DOHH2 (cell line): ENCODE data around the gene MGP.

Experiments
- CTCF ChIP-seq: fragments of 200-600 bp; sonication (generic); IDR thresholded peaks from one replicate; pipeline ENCODE4 v1.5.1; 2014; ENCODE audit warnings: antibody characterized with exemption, mild to moderate bottlenecking, low read depth, low read length; ENCODE audit not compliant: poor library complexity, severe bottlenecking
- EZH2phosphoT487 ChIP-seq: fragments of 200-600 bp; sonication (generic); IDR thresholded peaks from 2 replicates; pipeline ENCODE4 v1.6.1; 2017; ENCODE audit warnings: borderline replicate concordance, mild to moderate bottlenecking, antibody characterized with exemption, low read length, moderate library complexity, mixed read lengths

- TF ChIP-seq CTCF (no peak), EZH2phosphoT487 (no peak)
Measured at GRCh38 chr12:14883686-14884085, 2.0 kb downstream of the MGP start.
